ENCODE results near the gene ZNF662.

Gene ZNF662

DNA sequence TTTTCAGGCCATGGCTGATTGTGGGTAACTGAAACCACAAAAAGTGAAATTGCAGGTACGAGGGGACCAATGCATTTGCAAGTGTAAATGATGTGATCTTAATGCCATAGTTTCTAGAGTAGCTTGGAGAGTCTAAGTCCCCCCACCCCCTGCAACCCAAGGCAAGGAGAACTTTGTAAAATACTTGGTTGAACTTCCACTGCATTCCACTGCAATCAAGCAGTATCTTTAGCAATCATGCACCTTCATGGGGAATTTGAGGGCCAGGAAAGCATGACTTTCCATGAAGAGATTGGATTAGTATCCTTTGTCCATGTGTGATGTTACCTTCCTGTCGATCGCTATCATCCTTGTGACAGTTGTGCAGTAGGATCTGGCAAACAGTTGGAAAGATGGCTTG, 18.9 kb upstream of the ZNF662 start:
- DNase-seq (ENCODE audit: low read depth): no peak

- no peak for DNase-seq (ENCODE audit: low read depth)
Measured at GRCh38 chr3:42891042-42891441, 14.9 kb upstream of the ZNF662 start.

GRCh38 chr3:42892169-42892568, 13.8 kb upstream of the ZNF662 start:
- no peak for DNase-seq (ENCODE audit: low read depth)

GRCh38 chr3:42892807-42893206, 13.1 kb upstream of the ZNF662 start:
- DNase-seq (ENCODE audit: low read depth): no peak

GRCh38 chr3:42894698-42895579, 11.0 kb upstream of the ZNF662 start:
- DNase-seq (ENCODE audit: low read depth): no peak

DNA sequence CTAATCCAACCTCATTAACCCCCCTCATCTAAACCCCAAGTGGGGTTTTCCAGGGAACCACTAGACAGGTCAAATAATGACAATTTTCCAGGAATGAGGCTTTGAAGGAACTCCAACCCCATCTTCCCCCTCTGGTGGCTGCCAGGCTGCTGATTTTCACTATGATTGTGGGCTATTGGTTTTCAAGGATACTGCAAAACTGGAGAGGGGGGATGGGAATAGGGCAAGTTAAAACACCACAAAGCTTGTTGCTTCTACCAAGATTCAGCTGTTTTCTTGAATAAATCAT, 10.4 kb upstream of the ZNF662 start:
- no peak for DNase-seq (ENCODE audit: low read depth)

GRCh38 chr3:42898896-42899675, 6.9 kb upstream of the ZNF662 start:
- no peak for DNase-seq (ENCODE audit: low read depth)

GRCh38 chr3:42900226-42901072, 5.5 kb upstream of the ZNF662 start:
- no peak for DNase-seq (ENCODE audit: low read depth)

- DNase-seq (ENCODE audit: low read depth): no peak
Measured at GRCh38 chr3:42901073-42901415, 4.9 kb upstream of the ZNF662 start.

DNA sequence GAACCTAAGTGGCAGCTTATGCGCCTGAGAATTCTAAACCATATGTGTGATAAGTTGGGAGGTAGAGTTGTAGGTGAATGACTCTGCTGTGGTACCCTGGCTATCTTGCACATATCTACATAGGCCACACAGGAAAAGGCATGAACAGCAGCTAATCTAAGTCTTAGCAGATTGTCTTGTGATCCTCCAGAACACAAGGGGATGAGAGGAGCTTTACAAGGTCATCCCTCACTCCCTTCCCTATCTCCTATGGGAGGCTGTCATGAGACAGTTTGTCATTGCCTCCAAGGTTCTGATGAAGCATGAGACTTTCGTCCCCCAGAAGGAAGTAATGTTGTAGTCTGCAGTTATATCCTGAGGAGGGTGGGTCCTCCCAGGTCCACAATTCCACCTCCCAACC, 3.7 kb upstream of the ZNF662 start:
- DNase-seq (ENCODE audit: low read depth): no peak

GRCh38 chr3:42904076-42904475, 1.9 kb upstream of the ZNF662 start:
- DNase-seq (ENCODE audit: low read depth): no peak

- no peak for DNase-seq (ENCODE audit: low read depth)
Measured at GRCh38 chr3:42905740-42906069, 237 bp upstream of the ZNF662 start.

DNA sequence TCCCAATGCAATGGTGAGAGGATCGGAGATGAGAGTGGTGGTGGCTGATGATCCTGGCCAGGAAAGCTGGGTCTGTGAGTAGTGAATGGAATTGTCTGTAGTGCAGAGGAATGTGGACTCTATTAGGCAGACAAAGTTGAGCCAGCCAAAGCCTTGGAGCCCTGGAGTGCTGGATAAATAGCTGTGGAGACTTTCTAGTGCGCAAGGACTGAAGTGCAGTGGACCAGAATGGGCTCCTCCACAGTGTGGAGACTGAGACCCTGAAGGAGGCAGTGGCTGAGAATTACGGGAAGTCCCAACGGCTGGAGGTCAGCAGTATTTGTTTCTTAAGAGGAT, 874 bp downstream of the ZNF662 start:
- DNase-seq (ENCODE audit: low read depth): no peak

DNA sequence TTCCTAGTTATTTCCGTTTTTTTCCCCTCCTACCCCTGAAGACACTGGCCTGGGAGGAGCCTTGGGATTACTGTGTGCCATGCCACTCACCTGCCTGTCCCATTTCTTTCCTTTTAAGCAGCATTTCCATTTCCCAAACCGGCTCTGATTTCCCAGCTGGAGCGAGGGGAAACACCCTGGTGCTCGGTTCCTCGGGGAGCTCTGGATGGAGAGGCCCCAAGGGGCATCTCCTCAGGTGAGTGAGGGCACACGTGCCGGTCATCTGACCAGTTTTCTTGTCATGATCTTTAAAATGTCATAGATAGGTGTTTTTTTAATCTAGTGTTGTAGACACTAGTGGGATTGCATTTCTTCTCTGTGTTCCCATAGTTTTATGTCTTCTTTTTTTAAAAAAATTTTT, 2.7 kb downstream of the ZNF662 start:
- DNase-seq (ENCODE audit: low read depth): no peak

- DNase-seq (ENCODE audit: low read depth): no peak
Measured at GRCh38 chr3:42911551-42911950, 5.6 kb downstream of the ZNF662 start.

- DNase-seq (ENCODE audit: low read depth): no peak
Measured at GRCh38 chr3:42914771-42915515, 9.0 kb downstream of the ZNF662 start.

DNA sequence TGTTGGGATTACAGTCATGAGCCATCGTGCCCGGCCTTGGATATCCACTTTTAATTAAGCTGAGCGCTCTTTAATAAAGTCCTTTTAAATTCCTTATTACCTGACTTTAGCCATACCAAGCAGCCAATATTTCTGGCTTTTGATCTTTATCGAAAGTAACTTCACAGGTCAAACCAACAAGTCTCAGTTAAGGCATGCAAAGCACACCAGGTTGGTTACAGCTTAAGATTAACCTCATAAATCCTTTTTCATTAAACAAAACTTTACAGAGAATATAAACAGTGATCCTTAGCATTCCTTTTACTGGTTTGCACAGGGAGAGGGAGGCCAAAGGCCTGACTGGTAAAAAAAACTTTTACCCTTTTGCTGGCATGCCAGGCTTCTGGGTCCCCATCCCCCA, 17.7 kb downstream of the ZNF662 start:
- no peak for DNase-seq (ENCODE audit: low read depth)

DNA sequence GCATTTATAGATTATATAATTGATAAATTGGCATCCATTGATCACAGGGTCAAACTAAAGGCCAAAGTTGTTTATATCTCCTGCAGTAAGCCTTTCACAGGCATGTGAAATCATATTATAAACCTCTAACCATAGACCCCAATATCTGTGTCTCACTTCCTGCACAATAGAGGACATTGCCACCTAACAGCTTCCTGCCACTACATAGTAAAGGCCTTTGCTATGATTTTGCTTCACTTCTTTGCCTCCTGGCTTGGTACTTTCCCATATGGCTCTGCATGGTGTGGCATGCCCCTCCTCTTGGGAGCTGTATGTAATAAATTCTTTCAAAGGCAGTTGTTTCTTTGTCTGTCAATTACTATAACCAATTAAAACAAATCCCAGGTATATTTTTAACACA, 20.4 kb downstream of the ZNF662 start:
- no peak for DNase-seq (ENCODE audit: low read depth)

DNA sequence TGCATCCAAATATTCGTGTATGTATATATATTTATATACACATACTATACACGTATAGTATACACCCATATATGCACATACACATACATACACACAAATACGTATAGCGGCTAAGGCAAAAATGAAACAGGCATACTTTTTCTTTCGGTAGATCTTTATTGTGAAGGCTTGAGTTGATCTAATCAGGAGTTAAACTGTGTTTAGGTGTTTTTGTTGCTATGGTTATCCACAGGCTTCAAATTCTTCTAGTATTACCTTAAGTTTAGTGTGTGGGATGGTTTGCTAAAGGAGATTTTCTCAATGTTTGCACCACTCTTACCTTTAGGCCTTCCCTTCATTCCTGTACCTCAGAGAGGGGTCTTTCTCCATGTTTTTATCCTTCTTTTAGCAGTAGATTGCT, 28.2 kb downstream of the ZNF662 start:
- no peak for DNase-seq (ENCODE audit: low read depth)

- DNase-seq (ENCODE audit: low read depth): no peak
Measured at GRCh38 chr3:42934910-42935309, 29.0 kb downstream of the ZNF662 start.

- no peak for DNase-seq (ENCODE audit: low read depth)
Measured at GRCh38 chr3:42935472-42935871, 29.5 kb downstream of the ZNF662 start.
